Chondrocyte (in vitro differentiated cells): ENCODE measurements around the gene COPZ2. TPM values are rescaled to one million over a fixed set of nuclear protein-coding genes. Genes with fewer than 3 reads are reported as not detected.
"Not testable (repeated sequence)": the region's sequence is repeated elsewhere in the genome, so short reads cannot be mapped to it uniquely, and the experiment has no call there.

Source experiments
- DNase-seq: peaks from one replicate; pipeline ENCODE4 v3.0.0; 2021; ENCODE audit warnings: mixed read lengths, low spot score
- H3K27ac Mint-ChIP-seq: one replicate; pipeline ENCODE4 v1.8.0; 2021; ENCODE audit warnings: mild to moderate bottlenecking, moderate library complexity, mixed read lengths; ENCODE audit not compliant: unreplicated experiment
- H3K27me3 Mint-ChIP-seq: 2 replicates; pipeline ENCODE4 v1.8.0; 2021; ENCODE audit warnings: low read depth, mixed read lengths
- H3K36me3 Mint-ChIP-seq: 2 replicates; pipeline ENCODE4 v1.8.0; 2021; ENCODE audit warnings: low read depth, mixed read lengths
- H3K4me1 Mint-ChIP-seq: 2 replicates; pipeline ENCODE4 v1.8.0; 2021; ENCODE audit warnings: low read depth, mild to moderate bottlenecking, mixed read lengths
- H3K4me3 Mint-ChIP-seq: one replicate; pipeline ENCODE4 v1.8.0; 2021; ENCODE audit warnings: mild to moderate bottlenecking, moderate library complexity, mixed read lengths; ENCODE audit not compliant: unreplicated experiment
- H3K9me3 Mint-ChIP-seq: 2 replicates; pipeline ENCODE4 v1.8.0; 2021; ENCODE audit warnings: low read depth, mixed read lengths
- CTCF ChIP-seq: fragments of 200-600 bp; sonication (generic); IDR thresholded peaks from 2 replicates; pipeline ENCODE4 v1.5.0; 2021; ENCODE audit warnings: antibody characterized with exemption, mild to moderate bottlenecking, moderate library complexity
- total RNA-seq: library from RNA; stranded (reverse); gene quantifications from 3 replicates; pipeline ENCODE4 v1.2.1, GENCODE V29; 2021

The COPZ2 gene
- total RNA-seq, 1 donor from 2014 or later: 219 TPM

GRCh38 chr17:48023400-48024148, 14.0 kb downstream of the COPZ2 start:
- TF ChIP-seq CTCF: peak; percentile 69
- no peaks in the 10 kb centered on the region for H3K36me3 Mint-ChIP-seq
- no peaks in the 10 kb centered on the region for H3K27me3 Mint-ChIP-seq
- peak overlapping the region; percentile 67 for H3K4me3 Mint-ChIP-seq
- peaks cover 40% of the 10 kb centered on the region for H3K4me1 Mint-ChIP-seq
- H3K9me3 Mint-ChIP-seq: no peaks in the 10 kb centered on the region
- H3K27ac Mint-ChIP-seq: peak overlapping the region; percentile 94
- peak; percentile 98 for DNase-seq

GRCh38 chr17:48022901-48023300, 14.7 kb downstream of the COPZ2 start:
- Mint-ChIP-seq H3K27ac (no peak overlapping the region), H3K4me3 (no peak overlapping the region), H3K27me3 (no peaks in the 10 kb centered on the region), H3K4me1 (peaks cover 40% of the 10 kb centered on the region), H3K36me3 (no peaks in the 10 kb centered on the region), H3K9me3 (no peaks in the 10 kb centered on the region)
- DNase-seq: no peak
- no peak for TF ChIP-seq CTCF

GRCh38 chr17:48021934-48022333, 15.7 kb downstream of the COPZ2 start:
- no peak for TF ChIP-seq CTCF
- no peak overlapping the region for H3K4me3 Mint-ChIP-seq
- H3K4me1 Mint-ChIP-seq: peaks cover 39% of the 10 kb centered on the region
- no peak for DNase-seq
- H3K27me3 Mint-ChIP-seq: no peaks in the 10 kb centered on the region
- H3K27ac Mint-ChIP-seq: no peak overlapping the region
- no peaks in the 10 kb centered on the region for H3K9me3 Mint-ChIP-seq
- no peaks in the 10 kb centered on the region for H3K36me3 Mint-ChIP-seq

GRCh38 chr17:48017817-48018158, 19.8 kb downstream of the COPZ2 start:
- H3K27me3 Mint-ChIP-seq, H3K36me3 Mint-ChIP-seq, H3K4me1 Mint-ChIP-seq: not testable (repeated sequence)

GRCh38 chr17:48016112-48016511, 21.5 kb downstream of the COPZ2 start:
- Mint-ChIP-seq H3K9me3 (no peaks in the 10 kb centered on the region), H3K27ac (no peak overlapping the region), H3K36me3 (no peaks in the 10 kb centered on the region), H3K4me1 (peaks cover 19% of the 10 kb centered on the region), H3K4me3 (no peak overlapping the region), H3K27me3 (peaks cover 6% of the 10 kb centered on the region)
- no peak for TF ChIP-seq CTCF
- DNase-seq: no peak

More at GRCh38 chr17:48017817-48018158, 19.8 kb downstream of the COPZ2 start:
- not testable (repeated sequence) for H3K4me3 Mint-ChIP-seq, DNase-seq, H3K9me3 Mint-ChIP-seq, H3K27ac Mint-ChIP-seq

- H3K36me3 Mint-ChIP-seq: no peaks in the 10 kb centered on the region
- peaks cover 6% of the 10 kb centered on the region for H3K27me3 Mint-ChIP-seq
- no peak for TF ChIP-seq CTCF
- no peak for DNase-seq
- H3K27ac Mint-ChIP-seq: peak overlapping the region; percentile 11
- H3K4me3 Mint-ChIP-seq: no peak overlapping the region
- no peaks in the 10 kb centered on the region for H3K9me3 Mint-ChIP-seq
- peaks cover 19% of the 10 kb centered on the region for H3K4me1 Mint-ChIP-seq
These were observed 22.9 kb downstream of the COPZ2 start for GRCh38 chr17:48014595-48015111.
